Measurements from ENCODE around the gene NPIPA7. TPM values are rescaled to one million over a fixed set of nuclear protein-coding genes. Genes with fewer than 3 reads are reported as not detected.
"Not testable (repeated sequence)": the region's sequence is repeated elsewhere in the genome, so short reads cannot be mapped to it uniquely, and the experiment has no call there.

Gene NPIPA7
- total RNA-seq, 1 donor from 2014 or later, result not detected

- not testable (repeated sequence) for DNase-seq
Observed at GRCh38 chr16:16420515-16420914, 41.6 kb downstream of the NPIPA7 start.

- not testable (repeated sequence) for DNase-seq
Observed at GRCh38 chr16:16425146-16425545, 46.2 kb downstream of the NPIPA7 start.

DNA sequence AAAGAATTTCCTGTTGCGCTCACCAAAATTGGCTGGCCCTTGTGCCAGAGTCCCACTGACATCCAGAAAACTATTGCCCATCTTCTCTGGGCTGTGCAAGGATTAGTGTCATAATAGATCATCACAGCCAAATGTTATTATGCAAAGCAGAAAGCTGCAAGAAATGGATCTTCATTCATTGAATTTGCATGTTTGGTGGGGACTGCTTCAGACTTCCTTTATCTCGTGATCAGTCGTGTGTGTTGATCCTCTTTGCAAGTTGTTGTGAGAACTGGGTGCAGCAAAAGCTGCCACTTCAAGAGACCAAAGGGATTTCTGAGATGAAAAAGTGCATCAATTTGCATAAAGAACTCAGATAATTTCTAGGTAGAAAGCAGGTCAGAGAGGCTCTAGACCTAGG is 52.2 kb downstream of the NPIPA7 start:
- DNase-seq, result not testable (repeated sequence)

- DNase-seq, result not testable (repeated sequence)
Observed at GRCh38 chr16:16434711-16435110, 55.8 kb downstream of the NPIPA7 start.

DNA sequence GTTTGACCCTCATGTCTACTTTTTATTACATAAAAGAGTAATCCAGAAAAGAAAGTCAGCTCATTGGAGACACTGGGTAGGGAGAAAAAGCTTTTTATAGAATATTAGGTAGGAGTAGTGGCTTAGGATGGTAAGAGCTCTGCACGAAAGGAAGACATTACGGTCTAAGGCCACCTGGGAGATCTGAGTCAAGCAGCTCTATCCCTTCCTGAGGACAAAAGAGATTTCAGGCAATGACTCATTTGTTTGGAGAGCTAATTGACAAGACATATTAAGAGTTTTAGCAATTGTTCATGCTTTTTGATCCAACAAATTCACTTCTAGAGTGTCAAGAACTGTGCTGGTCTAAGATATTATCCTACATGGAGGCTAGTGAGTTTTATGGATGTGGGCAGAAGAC is 62.5 kb downstream of the NPIPA7 start:
- DNase-seq, result not testable (repeated sequence)

Other genes with a start within 250 kb of the NPIPA7 start
- gene ABCC6, start 155.6 kb upstream of the NPIPA7 start, total RNA-seq, result under 0.01 and 0.47 TPM in 2 replicates
- gene NOMO3, start 146.6 kb upstream of the NPIPA7 start, total RNA-seq, result 51.7 and 89.8 TPM in 2 replicates

All from dermis blood vessel endothelial cell (primary cell).